ENCODE results near the gene SLCO1C1.

The SLCO1C1 gene

GRCh38 chr12:20701106-20701505 is 6.0 kb downstream of the SLCO1C1 start:
- DNase-seq (ENCODE audit: low read depth in 1 of 2, low spot score in 1 of 2) = no peak
- H3K27me3 ChIP-seq (ENCODE audit: insufficient read depth, poor library complexity, severe bottlenecking) = no peaks in the 10 kb centered on the region
- TF ChIP-seq POLR2AphosphoS5 (IDR thresholded peaks at IDR 0.05; ENCODE audit: low read depth) (no peak), GABPA (IDR thresholded peaks at IDR 0.05; ENCODE audit: low read depth) (no peak), REST (IDR thresholded peaks at IDR 0.05; ENCODE audit: insufficient replicate concordance, low read depth) (no peak), SPI1 (IDR thresholded peaks at IDR 0.05; ENCODE audit: borderline replicate concordance, low read depth) (no peak), CTCF (IDR thresholded peaks at IDR 0.05; ENCODE audit: insufficient read depth, low read length) (no peak)

GRCh38 chr12:20704860-20705259 is 9.7 kb downstream of the SLCO1C1 start:
- no peak overlapping the region for H3K27ac ChIP-seq (replicated peaks)
- TF ChIP-seq REST (IDR thresholded peaks at IDR 0.05; ENCODE audit: insufficient replicate concordance, low read depth) (no peak), POLR2AphosphoS5 (IDR thresholded peaks at IDR 0.05; ENCODE audit: low read depth) (no peak), SPI1 (IDR thresholded peaks at IDR 0.05; ENCODE audit: borderline replicate concordance, low read depth) (no peak), GABPA (IDR thresholded peaks at IDR 0.05; ENCODE audit: low read depth) (no peak), CTCF (IDR thresholded peaks at IDR 0.05; ENCODE audit: insufficient read depth, low read length) (no peak)
- H3K27me3 ChIP-seq (ENCODE audit: insufficient read depth, poor library complexity, severe bottlenecking) = no peaks in the 10 kb centered on the region
- no peak overlapping the region for H3K4me3 ChIP-seq (replicated peaks; ENCODE audit: insufficient read depth, low read length)
- no peak for DNase-seq (ENCODE audit: low read depth in 1 of 2, low spot score in 1 of 2)

More at GRCh38 chr12:20701106-20701505, 6.0 kb downstream of the SLCO1C1 start:
- no peak overlapping the region for H3K27ac ChIP-seq (replicated peaks)
- H3K4me3 ChIP-seq (replicated peaks; ENCODE audit: insufficient read depth, low read length) = no peak overlapping the region

DNA sequence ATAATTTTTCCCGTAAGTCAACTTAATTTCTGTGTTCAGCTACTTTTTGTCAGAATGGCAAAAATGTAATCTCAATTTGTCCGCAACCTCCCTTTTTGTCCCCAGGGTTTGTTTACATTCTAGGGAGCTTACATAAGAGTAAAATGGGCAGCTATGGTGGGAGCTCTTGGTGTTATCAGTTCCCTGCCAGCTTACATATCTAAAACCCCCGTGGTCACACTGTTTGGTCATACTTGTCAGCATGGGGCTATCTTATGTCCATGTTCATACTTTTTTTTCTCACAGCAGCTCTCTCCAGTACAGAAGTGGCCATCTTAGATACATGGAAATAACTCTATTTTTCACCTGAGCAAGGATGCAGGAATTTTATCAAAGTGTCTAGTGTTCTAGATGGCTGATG is 16.7 kb downstream of the SLCO1C1 start:
- H3K27ac ChIP-seq (replicated peaks) = no peak overlapping the region
- H3K27me3 ChIP-seq (ENCODE audit: insufficient read depth, poor library complexity, severe bottlenecking) = no peaks in the 10 kb centered on the region
- no peak for DNase-seq (ENCODE audit: low read depth in 1 of 2, low spot score in 1 of 2)
- TF ChIP-seq GABPA (IDR thresholded peaks at IDR 0.05; ENCODE audit: low read depth) = no peak
- no peak for TF ChIP-seq CTCF (IDR thresholded peaks at IDR 0.05; ENCODE audit: insufficient read depth, low read length)
- no peak for TF ChIP-seq POLR2AphosphoS5 (IDR thresholded peaks at IDR 0.05; ENCODE audit: low read depth)
- no peak for TF ChIP-seq REST (IDR thresholded peaks at IDR 0.05; ENCODE audit: insufficient replicate concordance, low read depth)
- H3K4me3 ChIP-seq (replicated peaks; ENCODE audit: insufficient read depth, low read length) = no peak overlapping the region
